GF-D8 (cell line): ENCODE measurements around the gene KLHL1.
"Not testable (repeated sequence)": the region's sequence is repeated elsewhere in the genome, so short reads cannot be mapped to it uniquely, and the experiment has no call there.

Experiments
- DNase-seq: peaks from one replicate; lab custom pipeline; 2025; lab: John Stamatoyannopoulos, UW

The KLHL1 gene, protein sequence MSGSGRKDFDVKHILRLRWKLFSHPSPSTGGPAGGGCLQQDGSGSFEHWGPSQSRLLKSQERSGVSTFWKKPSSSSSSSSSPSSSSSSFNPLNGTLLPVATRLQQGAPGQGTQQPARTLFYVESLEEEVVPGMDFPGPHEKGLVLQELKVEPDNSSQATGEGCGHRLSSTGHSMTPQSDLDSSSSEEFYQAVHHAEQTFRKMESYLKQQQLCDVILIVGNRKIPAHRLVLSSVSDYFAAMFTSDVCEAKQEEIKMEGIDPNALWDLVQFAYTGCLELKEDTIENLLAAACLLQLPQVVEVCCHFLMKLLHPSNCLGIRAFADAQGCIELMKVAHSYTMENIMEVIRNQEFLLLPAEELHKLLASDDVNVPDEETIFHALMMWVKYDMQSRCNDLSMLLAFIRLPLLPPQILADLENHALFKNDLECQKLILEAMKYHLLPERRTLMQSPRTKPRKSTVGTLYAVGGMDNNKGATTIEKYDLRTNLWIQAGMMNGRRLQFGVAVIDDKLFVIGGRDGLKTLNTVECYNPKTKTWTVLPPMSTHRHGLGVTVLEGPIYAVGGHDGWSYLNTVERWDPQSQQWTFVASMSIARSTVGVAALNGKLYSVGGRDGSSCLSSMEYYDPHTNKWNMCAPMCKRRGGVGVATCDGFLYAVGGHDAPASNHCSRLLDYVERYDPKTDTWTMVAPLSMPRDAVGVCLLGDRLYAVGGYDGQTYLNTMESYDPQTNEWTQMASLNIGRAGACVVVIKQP

DNA sequence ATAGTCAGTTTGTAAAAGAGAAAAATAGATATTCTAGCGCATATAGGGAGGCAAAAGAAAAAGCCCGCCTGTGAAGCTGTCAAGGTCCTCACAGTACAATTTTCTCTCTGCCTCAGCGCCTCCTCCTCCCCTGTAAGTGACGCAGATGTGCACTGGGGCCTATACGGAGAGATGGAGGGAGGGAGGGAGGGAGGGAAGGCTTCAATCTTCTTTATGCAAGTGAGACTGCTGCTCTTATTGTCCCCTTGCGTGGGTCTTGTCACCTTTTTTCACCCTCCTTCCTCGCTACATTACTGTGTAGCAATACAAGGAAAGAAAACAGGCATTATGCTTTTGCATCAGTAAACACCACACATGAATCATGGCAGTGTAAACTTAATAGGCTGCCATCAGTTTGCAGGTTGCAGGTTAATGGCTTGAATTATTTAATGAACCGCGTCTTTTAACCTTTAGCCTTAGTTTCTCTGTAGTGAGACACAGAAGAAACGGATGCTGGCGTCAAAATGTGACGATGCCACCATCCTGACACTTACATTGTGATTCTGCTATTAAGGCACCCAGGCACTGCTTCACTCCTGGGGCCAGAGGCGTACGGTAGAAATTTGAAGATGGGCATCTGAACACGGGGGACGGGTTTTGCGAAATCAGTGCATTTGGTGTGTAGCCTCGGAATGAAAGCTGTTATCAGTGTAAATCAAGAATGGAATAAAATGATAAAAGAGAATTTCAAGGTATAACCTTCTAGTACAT, at the start of gene KLHL1:
Gene KLHL1 (minus strand): TSS at position 97 of the 750 bp plus-strand sequence. CDS start 753 bp downstream, outside the sequence.
- no peak for DNase-seq

- not testable (repeated sequence) for DNase-seq
These were observed 34.4 kb upstream of the KLHL1 start for GRCh38 chr13:70142658-70143057.

- DNase-seq, result no peak
These were observed 19.8 kb upstream of the KLHL1 start for GRCh38 chr13:70128098-70128497.

- no peak for DNase-seq
These were observed 17.4 kb upstream of the KLHL1 start for GRCh38 chr13:70125693-70126092.

GRCh38 chr13:70117338-70117905, 9.2 kb upstream of the KLHL1 start:
- no peak for DNase-seq

- DNase-seq, result no peak
These were observed 562 bp downstream of the KLHL1 start, which contains the start of gene ATXN8OS for GRCh38 chr13:70107498-70108281. TSS of gene ATXN8OS (plus strand) at chr13:70107826.

GRCh38 chr13:70107125-70107497, 1.1 kb downstream of the KLHL1 start:
- DNase-seq, result no peak

- no peak for DNase-seq
These were observed 3.8 kb downstream of the KLHL1 start for GRCh38 chr13:70104481-70104880.

GRCh38 chr13:70098669-70099068, 9.6 kb downstream of the KLHL1 start:
- DNase-seq, result no peak

DNA sequence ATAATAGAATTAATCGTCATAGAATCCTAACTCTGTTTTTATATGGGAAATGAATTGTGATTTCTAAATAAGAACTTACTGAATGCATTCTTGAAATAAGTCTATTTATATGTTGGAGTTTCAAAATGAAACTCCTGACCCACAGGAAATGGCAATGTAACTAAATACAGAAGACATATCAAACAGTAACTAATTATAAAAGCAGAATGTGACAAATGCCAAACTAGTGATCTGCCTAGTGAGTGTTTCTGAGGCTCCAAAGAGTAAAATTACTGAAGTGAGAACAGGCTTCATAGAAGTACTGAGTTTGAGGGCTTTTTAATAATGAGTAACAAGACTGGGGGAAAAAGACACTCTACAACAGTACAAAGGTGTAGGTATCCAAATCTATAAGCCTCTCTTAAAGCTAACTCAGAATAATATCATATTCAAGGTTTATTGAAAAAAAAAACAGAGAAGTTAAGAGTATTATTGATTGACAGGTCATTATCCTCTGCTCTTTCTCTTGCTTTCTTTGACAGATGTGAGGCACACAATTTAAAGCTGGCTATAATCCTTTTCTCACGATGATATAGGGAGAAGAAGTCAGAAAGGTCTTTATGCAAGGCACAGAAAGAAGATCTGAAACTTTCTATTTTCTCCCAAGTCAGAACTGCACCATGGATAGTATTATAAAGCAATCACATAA, 18.1 kb downstream of the KLHL1 start:
- no peak for DNase-seq

DNA sequence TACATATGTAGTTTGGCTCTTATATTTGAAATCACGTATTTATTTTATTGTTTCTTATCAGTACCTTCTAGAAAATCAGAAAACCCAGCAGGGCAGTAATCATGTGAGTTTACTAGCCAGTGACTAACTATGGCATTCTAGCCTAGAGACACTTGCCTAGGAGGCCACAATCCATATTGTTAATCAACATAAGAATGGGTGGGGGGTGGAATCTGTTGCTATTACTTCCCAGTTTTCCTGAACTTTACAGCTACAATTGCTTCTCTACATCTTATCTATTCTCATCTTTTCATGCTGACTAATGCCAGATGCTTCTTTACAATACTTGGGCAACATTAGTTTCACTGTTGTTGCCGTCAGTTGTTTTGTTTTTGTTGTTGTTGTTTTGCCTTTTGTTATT, 19.3 kb downstream of the KLHL1 start:
- DNase-seq, result no peak

DNA sequence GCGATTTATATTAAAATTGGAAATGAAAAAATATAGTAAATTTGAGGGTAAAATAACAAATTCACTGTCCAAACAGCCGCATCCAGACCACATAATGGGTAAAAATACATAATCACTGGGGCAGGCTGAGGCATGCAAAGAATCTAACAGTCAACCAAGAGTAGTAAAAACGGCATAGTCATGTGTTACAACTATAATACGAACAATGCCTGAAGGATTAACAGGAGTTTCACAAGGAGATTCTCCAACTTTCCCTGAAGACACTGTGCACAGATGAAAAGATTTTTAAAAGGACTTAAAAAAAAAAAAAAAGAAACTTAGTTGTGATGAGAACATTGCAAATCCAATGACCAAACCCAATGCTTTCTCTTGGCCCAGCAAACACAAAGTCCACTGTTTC, 21.0 kb downstream of the KLHL1 start:
- DNase-seq, result no peak

DNA sequence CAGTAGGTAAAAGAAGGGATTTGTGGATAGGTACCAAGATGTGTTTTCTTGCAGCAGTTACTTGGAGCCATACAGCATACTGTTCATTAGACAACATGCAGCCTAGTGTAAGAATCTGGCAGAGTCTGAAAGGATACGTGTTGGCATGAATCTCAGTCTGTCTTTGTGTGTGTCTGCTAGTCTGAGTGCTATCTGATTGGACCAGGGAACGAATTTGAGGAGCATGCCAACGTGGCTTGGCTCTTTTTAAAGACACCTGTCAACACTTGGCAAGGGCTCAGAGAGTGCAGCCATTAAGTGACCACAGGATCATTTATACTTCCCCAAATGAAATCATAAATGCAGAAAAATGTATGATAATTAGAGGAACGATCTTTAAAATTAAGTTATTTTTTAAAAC, 28.2 kb downstream of the KLHL1 start:
- DNase-seq, result no peak

DNA sequence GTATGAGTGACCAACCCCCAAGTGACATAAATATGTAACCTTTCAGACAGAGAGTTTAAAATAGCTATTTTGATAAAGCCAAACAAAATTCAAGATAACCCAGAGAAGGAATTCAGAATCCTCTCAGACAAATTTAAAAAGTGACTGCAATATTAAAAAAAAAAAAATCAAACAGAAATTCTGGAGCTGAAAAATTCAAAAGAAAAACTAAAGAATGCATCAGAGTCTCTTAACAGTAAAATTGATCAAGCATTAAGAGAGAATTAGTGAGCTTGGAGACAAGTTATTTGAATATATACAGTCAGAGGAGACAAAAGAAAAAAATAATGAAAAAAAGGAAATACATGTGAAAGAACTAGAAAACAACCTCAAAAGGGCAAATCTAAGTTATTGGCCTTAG, 53.7 kb downstream of the KLHL1 start:
- no peak for DNase-seq

- no peak for DNase-seq
These were observed 56.7 kb downstream of the KLHL1 start for GRCh38 chr13:70051531-70051930.

- DNase-seq, result no peak
These were observed 64.6 kb downstream of the KLHL1 start for GRCh38 chr13:70043685-70044084.

- DNase-seq, result no peak
These were observed 66.1 kb downstream of the KLHL1 start for GRCh38 chr13:70042193-70042592.

DNA sequence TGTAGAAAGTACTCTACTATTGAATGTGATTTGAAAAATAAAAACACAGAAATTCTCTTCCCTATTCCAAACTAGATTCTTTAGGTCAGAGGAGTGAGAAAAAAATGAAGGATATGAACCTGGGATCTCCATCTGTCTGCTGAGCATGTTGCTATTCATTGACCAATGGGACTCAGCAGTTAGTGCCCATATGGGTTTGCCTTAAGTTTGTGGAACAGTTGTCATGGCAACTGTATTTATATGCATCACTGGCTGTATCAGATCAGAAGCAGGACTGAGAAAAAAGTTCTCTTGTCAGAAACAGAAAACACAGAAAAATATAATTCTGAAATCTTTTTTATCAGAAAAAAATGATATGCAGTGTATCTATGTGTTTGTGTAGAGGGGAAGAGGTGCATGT, 74.0 kb downstream of the KLHL1 start:
- no peak for DNase-seq

GRCh38 chr13:70027551-70027950, 80.7 kb downstream of the KLHL1 start:
- no peak for DNase-seq

- no peak for DNase-seq
These were observed 84.7 kb downstream of the KLHL1 start for GRCh38 chr13:70023516-70023915.

DNA sequence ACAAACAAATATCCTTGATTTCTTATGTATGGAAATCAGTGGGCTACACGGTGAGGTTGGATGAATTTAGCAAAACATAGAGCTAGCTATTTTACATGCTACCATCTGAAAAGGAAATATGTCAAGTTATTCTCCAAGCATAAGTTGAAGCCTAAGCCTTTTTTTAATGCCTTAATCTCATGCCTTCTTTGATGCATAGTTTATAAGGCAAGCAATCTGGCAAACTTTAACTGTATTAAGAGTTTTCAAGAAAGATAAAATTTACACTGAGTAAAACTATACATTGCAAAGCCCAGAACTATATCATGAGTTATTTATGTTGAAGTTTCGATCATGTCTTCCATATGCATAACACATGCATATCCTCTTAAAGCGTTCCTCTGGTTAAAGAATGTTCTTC, 85.6 kb downstream of the KLHL1 start:
- DNase-seq, result no peak
